ENCODE results near the gene PSEN1.

DNA sequence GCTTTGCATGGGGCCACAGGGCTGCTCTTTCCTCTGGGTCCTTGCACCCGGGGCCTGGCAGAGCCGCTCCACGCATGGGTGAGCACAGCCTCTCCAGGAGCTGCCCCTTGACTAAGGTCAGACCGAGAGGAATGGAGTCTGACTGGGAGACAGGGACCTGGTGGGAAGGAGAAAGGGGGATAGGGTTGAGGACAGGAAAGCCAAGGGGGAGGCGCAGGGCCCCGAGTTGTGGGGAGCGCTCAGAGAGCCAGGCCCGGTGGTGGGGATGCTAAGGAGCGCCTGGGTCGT lies 117.0 kb downstream of the PSEN1 start:
- TF ChIP-seq POLR2AphosphoS5 (IDR thresholded peaks at IDR 0.05; ENCODE audit: low read depth, low read length) (no peak), EZH2 (IDR thresholded peaks at IDR 0.05) (no peak), CTCF (IDR thresholded peaks at IDR 0.05 in 2 of 3, conservative IDR thresholded peaks at IDR 0.05 in 1 of 3; ENCODE audit: borderline replicate concordance in 1 of 3, insufficient read depth in 1 of 3, low read depth in 2 of 3, low read length in 2 of 3) (no peak), POLR2A (IDR thresholded peaks at IDR 0.05; ENCODE audit: borderline replicate concordance, extremely low read depth, insufficient read depth, insufficient read length) (no peak), YY1 (IDR thresholded peaks at IDR 0.05; ENCODE audit: extremely low read depth, insufficient replicate concordance, low read depth, low read length) (no peak), EZH2phosphoT487 (IDR thresholded peaks at IDR 0.05; ENCODE audit: borderline replicate concordance) (no peak), MAX (IDR thresholded peaks at IDR 0.05) (no peak), SP1 (IDR thresholded peaks at IDR 0.05; ENCODE audit: low read depth) (no peak), REST (IDR thresholded peaks at IDR 0.05; ENCODE audit: low read depth) (no peak)
- TF ChIP-seq, protein P1, sequence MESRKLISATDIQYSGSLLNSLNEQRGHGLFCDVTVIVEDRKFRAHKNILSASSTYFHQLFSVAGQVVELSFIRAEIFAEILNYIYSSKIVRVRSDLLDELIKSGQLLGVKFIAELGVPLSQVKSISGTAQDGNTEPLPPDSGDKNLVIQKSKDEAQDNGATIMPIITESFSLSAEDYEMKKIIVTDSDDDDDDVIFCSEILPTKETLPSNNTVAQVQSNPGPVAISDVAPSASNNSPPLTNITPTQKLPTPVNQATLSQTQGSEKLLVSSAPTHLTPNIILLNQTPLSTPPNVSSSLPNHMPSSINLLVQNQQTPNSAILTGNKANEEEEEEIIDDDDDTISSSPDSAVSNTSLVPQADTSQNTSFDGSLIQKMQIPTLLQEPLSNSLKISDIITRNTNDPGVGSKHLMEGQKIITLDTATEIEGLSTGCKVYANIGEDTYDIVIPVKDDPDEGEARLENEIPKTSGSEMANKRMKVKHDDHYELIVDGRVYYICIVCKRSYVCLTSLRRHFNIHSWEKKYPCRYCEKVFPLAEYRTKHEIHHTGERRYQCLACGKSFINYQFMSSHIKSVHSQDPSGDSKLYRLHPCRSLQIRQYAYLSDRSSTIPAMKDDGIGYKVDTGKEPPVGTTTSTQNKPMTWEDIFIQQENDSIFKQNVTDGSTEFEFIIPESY (IDR thresholded peaks at IDR 0.05; ENCODE audit: extremely low read depth, insufficient replicate concordance, low read length) = no peak

Data from HCT116 (cell line).